Urinary bladder (tissue), 2 donors: ENCODE measurements around the gene GPATCH1. TPM values are rescaled to one million over a fixed set of nuclear protein-coding genes. Genes with fewer than 3 reads are reported as not detected.

Source experiments
- polyA plus RNA-seq: library from polyadenylated mRNA; stranded (reverse); fragments of 200-250 nt; gene quantifications from one replicate; pipeline ENCODE4 v1.2.3, GENCODE V29; 2013
- small RNA-seq: library from RNA; depleted of rRNA; stranded (forward); fragments of <200 nt; gene quantifications from one replicate; pipeline ENCODE3, GENCODE V24; 2014
- total RNA-seq: library from RNA; depleted of rRNA; stranded (reverse); fragments of >200 nt; gene quantifications from one replicate; pipeline ENCODE4 v1.2.3, GENCODE V29; 2014
- donor health status: healthy.

GPATCH1 gene
- total and polyA plus RNA-seq, 2 donors = 6.4 to 9.3 TPM

Small RNA genes within 50 kb of the gene (small RNA-seq; reads per million reads assigned to genes)
- gene AC008521.1 (not detected), gene AC008521.2 (not detected)

Other genes with a start within 250 kb of the GPATCH1 start
- gene SLC7A9, start 211.4 kb upstream of the GPATCH1 start, total RNA-seq = 0.79 TPM
- 0.28 TPM for gene SLC7A9, start 211.4 kb upstream of the GPATCH1 start, polyA plus RNA-seq
- gene CEP89, start 109.2 kb upstream of the GPATCH1 start, total RNA-seq = 13.9 TPM
- 15.4 TPM for gene CEP89, start 109.2 kb upstream of the GPATCH1 start, polyA plus RNA-seq
- gene FAAP24, start 108.9 kb upstream of the GPATCH1 start, total RNA-seq = 2.4 TPM
- gene FAAP24, start 108.9 kb upstream of the GPATCH1 start, polyA plus RNA-seq = 2.9 TPM
- gene RHPN2, start 16.3 kb upstream of the GPATCH1 start, total RNA-seq = 3.5 TPM
- 1.8 TPM for gene RHPN2, start 16.3 kb upstream of the GPATCH1 start, polyA plus RNA-seq
- not detected for gene WDR88, start 50.9 kb downstream of the GPATCH1 start, total RNA-seq
- not detected for gene WDR88, start 50.9 kb downstream of the GPATCH1 start, polyA plus RNA-seq
- gene LRP3, start 113.1 kb downstream of the GPATCH1 start, total RNA-seq = 14.4 TPM
- 40.0 TPM for gene LRP3, start 113.1 kb downstream of the GPATCH1 start, polyA plus RNA-seq
- 2.2 TPM for gene SLC7A10, start 144.7 kb downstream of the GPATCH1 start, total RNA-seq
- gene SLC7A10, start 144.7 kb downstream of the GPATCH1 start, polyA plus RNA-seq = 1.1 TPM
- 10.4 TPM for gene CEBPA, start 221.4 kb downstream of the GPATCH1 start, total RNA-seq
- 10.8 TPM for gene CEBPA, start 221.4 kb downstream of the GPATCH1 start, polyA plus RNA-seq